ENCODE results near the gene FXYD5. TPM values are rescaled to one million over a fixed set of nuclear protein-coding genes. Genes with fewer than 3 reads are reported as not detected.

FXYD5 gene
- total and polyA plus RNA-seq, 9 of the 15 experiments (the other 6 are each of a cell fraction or from before 2014, with no cell fraction given): 104 to 537 (median 174) TPM

GRCh38 chr19:35204799-35205732 lies 50.5 kb downstream of the FXYD5 start (continued):
- TF ChIP-seq IRF9 (tag; IDR thresholded peaks at IDR 0.05) (peak; percentile 98), ZKSCAN8 (CRISPR knock-in tag; IDR thresholded peaks at IDR 0.05) (peak; percentile 91), NR4A1 (CRISPR knock-in tag; IDR thresholded peaks at IDR 0.05) (peak; percentile 98; the same call in 1 of the 2 replicates), NR4A1 (tag; IDR thresholded peaks at IDR 0.05) (peak; percentile 99), CC2D1A (IDR thresholded peaks at IDR 0.05) (peak; percentile 90), PHB (CRISPR knock-in tag; IDR thresholded peaks at IDR 0.05) (peak; percentile 5; the same call in 1 of the 2 replicates), MAFF (IDR thresholded peaks at IDR 0.05; ENCODE audit: low read length) (no peak), ZNF23 (CRISPR knock-in tag; IDR thresholded peaks at IDR 0.05) (peak; percentile 74), FOXO4 (CRISPR knock-in tag; IDR thresholded peaks at IDR 0.05) (0 out of 2 replicates have a peak, but pooled peaks have one; percentile 32), TBP (optimal IDR thresholded peaks at IDR 0.05; ENCODE audit: low read depth, low read length) (no peak), ZNF436 (CRISPR knock-in tag; IDR thresholded peaks at IDR 0.05) (peak; percentile 88), PBX2 (CRISPR knock-in tag; IDR thresholded peaks at IDR 0.05; ENCODE audit: low read depth) (no peak), PBX2 (tag; conservative IDR thresholded peaks at IDR 0.05; ENCODE audit: low read depth) (peak; percentile 76), MEF2D (tag; conservative IDR thresholded peaks at IDR 0.05; ENCODE audit: low read depth) (peak; percentile 98), ZNF253 (CRISPR knock-in tag; conservative IDR thresholded peaks at IDR 0.05) (peak; percentile 83; the same call in 1 of the 2 replicates), PHF21A (IDR thresholded peaks at IDR 0.05; ENCODE audit: borderline replicate concordance, low read depth) (no peak), MTF1 (CRISPR knock-in tag; IDR thresholded peaks at IDR 0.05; ENCODE audit: borderline replicate concordance) (peak; percentile 64; the same call in 1 of the 2 replicates), ZNF232 (CRISPR knock-in tag; IDR thresholded peaks at IDR 0.05) (no peak), GABPB2 (CRISPR knock-in tag; conservative IDR thresholded peaks at IDR 0.05) (peak; percentile 90), FIP1L1 (IDR thresholded peaks at IDR 0.05; ENCODE audit: low read depth, low read length, poor library complexity, severe bottlenecking) (no peak), ZSCAN29 (IDR thresholded peaks at IDR 0.05) (no peak), EGR1 (conservative IDR thresholded peaks at IDR 0.05) (peak; percentile 70), ZFX (CRISPR knock-in tag; IDR thresholded peaks at IDR 0.05) (peak; percentile 28; the same call in 1 of the 2 replicates), HDGF (IDR thresholded peaks at IDR 0.05) (peak; percentile 95)
